Parathyroid adenoma (tissue), 2 donors: ENCODE data around the gene MEIOSIN.

Experiments used
- H2AFZ ChIP-seq: fragments of 300-600 bp; sonication (generic); one replicate; pipeline ENCODE4 v1.7.0; 2017; ENCODE audit warnings: antibody characterized with exemption, mild to moderate bottlenecking
- H3K27ac ChIP-seq: fragments of 300-600 bp; sonication (generic); one replicate; pipeline ENCODE4 v1.7.0; 2017
- H3K27me3 ChIP-seq: fragments of 300-600 bp; sonication (generic); one replicate; pipeline ENCODE4 v1.7.0; 2017; ENCODE audit warnings: low read length; ENCODE audit not compliant: control insufficient read depth, insufficient read depth
- H3K36me3 ChIP-seq: fragments of 300-600 bp; sonication (generic); one replicate; pipeline ENCODE4 v1.7.0; 2017; ENCODE audit warnings: low read length; ENCODE audit not compliant: control insufficient read depth, insufficient read depth
- H3K4me1 ChIP-seq: fragments of 300-600 bp; sonication (generic); one replicate; pipeline ENCODE4 v1.7.0; 2017; ENCODE audit warnings: control low read depth
- H3K4me2 ChIP-seq: fragments of 300-600 bp; sonication (generic); one replicate; pipeline ENCODE4 v1.7.0; 2017; ENCODE audit warnings: low read length
- H3K4me3 ChIP-seq: fragments of 300-600 bp; sonication (generic); one replicate; pipeline ENCODE4 v1.7.0; 2017; ENCODE audit warnings: low read depth, low read length
- H3K79me2 ChIP-seq: fragments of 300-600 bp; sonication (generic); one replicate; pipeline ENCODE4 v1.7.0; 2017; ENCODE audit warnings: control low read depth
- H3K9ac ChIP-seq: fragments of 300-600 bp; sonication (generic); one replicate; pipeline ENCODE4 v1.7.0; 2017; ENCODE audit warnings: mild to moderate bottlenecking
- H3K9me3 ChIP-seq: fragments of 300-600 bp; sonication (generic); one replicate; pipeline ENCODE4 v1.7.0; 2017; ENCODE audit warnings: low read length; ENCODE audit not compliant: control insufficient read depth
- CTCF ChIP-seq: fragments of 300-600 bp; sonication (generic); IDR thresholded peaks from one replicate; pipeline ENCODE4 v1.7.0; 2017; ENCODE audit warnings: antibody characterized with exemption, mild to moderate bottlenecking
- donor health status: primary hyperparathyroidism.

Gene MEIOSIN

GRCh38 chr19:45761714-45762113, 28.5 kb downstream of the MEIOSIN start:
- Histone ChIP-seq H3K4me1 (peaks cover 22% of the 10 kb centered on the region), H3K27ac (no peak overlapping the region), H3K27me3 (no peaks in the 10 kb centered on the region)

GRCh38 chr19:45762870-45763631, 29.8 kb downstream of the MEIOSIN start:
- H3K9me3 ChIP-seq = no peaks in the 10 kb centered on the region
- H3K27me3 ChIP-seq = no peaks in the 10 kb centered on the region
- H3K9ac ChIP-seq = no peak overlapping the region
- peaks cover 23% of the 10 kb centered on the region for H3K4me1 ChIP-seq
- no peak overlapping the region for H3K4me2 ChIP-seq
- H3K4me3 ChIP-seq = no peak overlapping the region
- no peaks in the 10 kb centered on the region for H3K36me3 ChIP-seq
- no peak overlapping the region for H2AFZ ChIP-seq
- H3K27ac ChIP-seq = no peak overlapping the region
- no peak for TF ChIP-seq CTCF
- peaks cover 16% of the 10 kb centered on the region for H3K79me2 ChIP-seq

More at GRCh38 chr19:45761714-45762113, 28.5 kb downstream of the MEIOSIN start:
- no peak overlapping the region for H3K9ac ChIP-seq
- no peak overlapping the region for H2AFZ ChIP-seq
- no peak overlapping the region for H3K4me3 ChIP-seq
- H3K4me2 ChIP-seq = no peak overlapping the region
- no peaks in the 10 kb centered on the region for H3K9me3 ChIP-seq
- H3K36me3 ChIP-seq = no peaks in the 10 kb centered on the region
- no peak for TF ChIP-seq CTCF
- peaks cover 16% of the 10 kb centered on the region for H3K79me2 ChIP-seq

- H3K4me1 ChIP-seq = peaks cover 23% of the 10 kb centered on the region
- H3K4me3 ChIP-seq = no peak overlapping the region
- H3K36me3 ChIP-seq = no peaks in the 10 kb centered on the region
- TF ChIP-seq CTCF = no peak
- no peak overlapping the region for H2AFZ ChIP-seq
- no peak overlapping the region for H3K27ac ChIP-seq
- H3K4me2 ChIP-seq = no peak overlapping the region
- H3K79me2 ChIP-seq = peaks cover 16% of the 10 kb centered on the region
- no peak overlapping the region for H3K9ac ChIP-seq
- no peaks in the 10 kb centered on the region for H3K27me3 ChIP-seq
- no peaks in the 10 kb centered on the region for H3K9me3 ChIP-seq
These were observed 30.6 kb downstream of the MEIOSIN start for GRCh38 chr19:45763691-45764294.

- H3K4me3 ChIP-seq = no peak overlapping the region
- peaks cover 23% of the 10 kb centered on the region for H3K4me1 ChIP-seq
- H3K4me2 ChIP-seq = no peak overlapping the region
- H2AFZ ChIP-seq = no peak overlapping the region
- H3K27ac ChIP-seq = peak overlapping the region; percentile 8
- no peak for TF ChIP-seq CTCF
- no peak overlapping the region for H3K9ac ChIP-seq
- no peaks in the 10 kb centered on the region for H3K9me3 ChIP-seq
- no peaks in the 10 kb centered on the region for H3K36me3 ChIP-seq
- peaks cover 16% of the 10 kb centered on the region for H3K79me2 ChIP-seq
- H3K27me3 ChIP-seq = no peaks in the 10 kb centered on the region
These were observed 31.2 kb downstream of the MEIOSIN start for GRCh38 chr19:45764475-45764874.
